Stimulated activated CD8-positive, alpha-beta memory T cell treated with anti-CD3 and anti-CD28 coated beads, Interleukin-7, amount 100 ng/mL, for 48 hours (primary cell): ENCODE results near the gene MAST4.
A peak's percentile ranks its signal among the peaks of the same experiment; 100 is the strongest.

Experiments
- DNase-seq, 2 donors: peaks; one replicate each; pipeline ENCODE4 v3.0.0-alpha.2; 2020; ENCODE audit warnings: low read depth in 1 of 2; ENCODE audit errors: extremely low read depth in 1 of 2

The MAST4 gene

DNA sequence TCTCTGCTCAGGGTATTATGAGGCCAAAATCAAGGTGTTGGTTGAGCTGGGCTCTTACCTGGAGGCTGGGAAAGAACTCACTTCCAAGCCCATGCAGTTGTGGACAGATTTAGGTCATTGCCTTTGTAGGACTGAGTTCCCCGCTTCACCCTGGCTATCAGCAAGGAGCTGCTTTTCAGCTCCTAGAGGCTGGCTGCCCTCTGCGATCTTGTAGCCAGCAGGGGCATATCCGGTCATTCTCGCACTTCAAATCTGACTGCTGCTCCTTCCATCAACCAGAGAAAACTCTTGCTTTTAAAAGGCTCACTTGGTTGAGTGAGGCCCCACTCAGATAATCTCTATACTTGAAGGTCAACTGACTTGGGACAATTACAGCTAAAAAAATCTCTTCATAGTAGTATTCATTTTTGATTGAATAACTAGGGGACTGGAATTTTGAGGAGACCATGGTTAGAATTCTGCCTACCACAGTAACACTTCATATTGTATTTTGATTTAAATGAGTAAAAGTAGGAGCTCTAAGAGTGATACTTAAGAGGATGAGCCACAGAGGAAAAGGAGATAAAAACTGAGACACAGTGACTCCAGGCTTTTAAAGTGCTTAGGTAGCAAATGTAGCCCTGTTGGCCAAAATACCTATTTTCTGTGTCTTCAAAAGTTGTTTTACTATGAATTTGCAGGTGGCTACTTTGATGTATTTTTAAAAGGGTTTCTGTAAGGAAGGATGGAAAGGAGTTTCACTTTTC, 463.0 kb downstream of the MAST4 start:
- DNase-seq: no peak

DNA sequence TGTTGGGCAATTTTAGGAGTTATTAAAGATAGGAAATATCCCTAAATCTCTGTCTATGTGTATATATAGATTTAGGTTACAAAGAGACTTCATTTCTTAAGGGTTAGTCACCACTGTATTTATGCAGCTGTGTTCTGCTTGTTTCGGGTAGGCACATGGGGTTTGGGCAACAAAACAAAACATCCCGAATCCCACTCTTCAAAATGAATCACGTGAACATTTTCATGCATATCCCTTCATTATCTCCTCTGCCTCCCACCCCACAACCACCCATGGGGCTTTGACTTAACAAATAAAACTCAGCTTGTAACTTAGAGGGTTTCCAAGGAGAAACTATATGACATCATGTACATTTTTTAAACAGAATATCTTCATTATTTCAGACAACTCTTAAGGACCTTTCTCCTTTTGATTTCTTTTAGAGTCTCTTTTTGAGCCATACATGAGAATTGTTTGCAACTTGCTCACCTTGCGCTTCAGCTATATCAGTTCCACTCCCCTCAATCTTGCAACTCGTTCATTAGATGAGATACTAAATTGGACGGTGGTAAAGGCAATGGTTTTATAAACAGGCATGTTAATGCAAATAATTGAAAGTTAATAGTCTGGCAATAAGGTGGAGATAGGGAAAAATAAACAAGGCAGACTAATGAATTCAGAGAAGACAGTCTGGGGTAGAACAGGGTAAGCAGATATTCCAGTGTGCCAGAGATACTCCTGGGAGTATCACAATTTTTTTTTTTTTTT, 463.7 kb downstream of the MAST4 start:
- no peak for DNase-seq

DNA sequence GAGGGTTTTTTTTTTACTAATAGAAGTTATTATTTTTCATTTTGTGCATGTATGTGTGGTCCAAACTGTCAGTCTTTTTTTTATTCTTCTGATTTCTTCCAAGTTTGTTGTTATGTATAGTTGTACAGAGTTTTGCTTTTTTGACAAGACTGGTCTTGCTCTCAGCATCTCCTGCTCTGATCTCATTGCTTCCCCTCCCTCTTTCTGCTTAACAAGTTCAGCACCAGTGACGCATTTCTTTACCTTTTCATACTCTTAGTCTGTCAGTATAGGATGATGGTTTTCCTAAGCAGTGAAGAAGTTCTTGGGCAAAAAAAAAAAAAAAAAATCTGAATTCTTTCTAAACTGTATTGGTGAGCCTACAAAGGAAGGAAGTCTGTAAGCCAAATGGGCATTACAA, 465.3 kb downstream of the MAST4 start:
- no peak for DNase-seq

DNA sequence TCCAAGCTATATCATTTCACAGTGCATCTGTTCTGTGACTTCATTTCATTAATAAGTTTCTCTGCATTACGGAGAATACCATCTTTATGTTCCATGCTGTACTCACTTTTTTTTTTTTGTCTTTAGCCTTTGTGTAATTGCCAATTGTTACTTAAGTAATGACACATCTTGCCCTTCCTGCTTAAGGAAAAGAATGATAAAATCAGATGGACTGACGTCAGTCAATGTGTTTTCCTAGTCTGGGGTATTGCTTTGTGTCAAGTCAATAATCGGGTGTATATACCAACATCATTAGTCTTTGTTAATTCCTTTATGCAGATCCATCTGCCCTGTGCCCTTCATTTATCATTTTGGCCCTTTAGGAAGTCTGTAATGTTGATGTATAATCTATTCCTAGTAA, 466.9 kb downstream of the MAST4 start:
- DNase-seq: no peak

DNA sequence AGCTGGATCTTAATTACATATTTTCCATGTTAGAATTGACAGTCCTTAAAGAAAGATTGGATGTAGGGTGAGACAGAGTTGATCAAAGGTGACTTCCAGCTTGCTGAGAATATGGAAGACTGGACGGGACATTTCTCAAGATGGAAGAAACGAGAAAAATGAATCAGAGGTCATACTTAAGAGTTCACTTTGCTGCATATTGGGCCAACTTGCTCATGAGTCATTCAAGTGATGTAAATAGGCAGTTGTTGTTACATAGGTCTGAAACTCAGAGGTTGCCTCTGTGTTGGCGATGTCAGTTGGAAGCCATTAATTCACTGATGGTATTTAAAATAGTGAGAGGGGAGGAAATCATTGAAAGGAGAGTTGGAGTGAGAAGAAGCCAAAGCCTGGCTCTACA, 467.6 kb downstream of the MAST4 start:
- DNase-seq: no peak

DNA sequence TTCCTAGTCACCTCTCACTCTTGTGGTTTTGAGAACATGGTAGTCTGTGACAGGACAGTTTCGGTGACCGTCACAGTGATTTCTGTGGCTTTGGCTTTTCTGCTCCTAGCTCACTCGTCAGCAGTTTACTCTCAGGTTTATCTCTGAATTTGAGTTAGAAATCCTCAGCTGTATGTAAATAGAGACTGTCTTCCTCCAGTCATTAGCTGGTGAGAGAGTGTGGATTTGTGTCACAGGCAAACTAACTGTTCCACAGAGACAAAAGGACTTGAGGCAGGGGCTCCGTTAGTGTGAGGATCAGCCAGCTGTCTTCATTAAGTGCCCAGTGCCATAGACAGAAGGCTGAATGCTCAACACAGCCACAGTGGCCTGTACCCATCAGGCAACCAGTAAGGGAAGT, 469.0 kb downstream of the MAST4 start:
- DNase-seq: peak in 1 of 2 donors; percentile 40

DNA sequence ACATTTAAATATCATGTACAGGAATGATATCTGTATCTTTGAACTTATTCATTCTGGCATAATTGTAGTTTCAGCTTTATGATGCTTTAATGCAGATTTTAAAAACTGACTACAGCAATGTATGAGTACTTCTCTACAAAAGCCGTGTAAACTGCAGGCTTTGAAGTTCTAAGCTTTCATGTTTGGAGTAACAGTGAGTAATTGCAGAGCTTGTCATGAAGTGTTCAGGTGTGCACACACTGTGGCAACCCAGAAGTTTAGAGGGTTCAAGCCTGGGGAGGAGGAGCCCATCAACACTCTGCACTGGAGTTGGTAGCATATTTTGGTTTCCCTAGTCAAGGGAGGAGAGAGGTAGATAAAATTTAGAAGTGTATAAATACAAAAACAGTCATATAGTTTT, 469.5 kb downstream of the MAST4 start:
- DNase-seq: no peak

DNA sequence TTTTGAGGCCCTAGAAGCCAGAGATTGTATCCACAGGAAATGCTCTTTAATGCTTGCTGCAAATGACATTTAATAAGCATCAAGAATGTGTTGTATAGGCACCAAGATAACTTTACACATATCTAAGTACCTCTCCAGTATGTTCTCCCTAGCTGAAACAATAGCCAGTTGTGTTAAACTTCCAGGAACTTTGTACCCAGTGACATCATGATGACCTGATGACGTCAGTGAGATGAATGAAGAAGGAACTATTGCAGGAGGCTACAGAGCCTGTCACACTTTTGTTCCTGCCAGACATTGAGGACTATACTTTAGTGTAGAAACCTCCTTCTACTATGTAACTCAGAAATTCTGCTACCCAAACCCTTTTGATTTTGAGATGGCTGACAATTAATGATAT, 470.6 kb downstream of the MAST4 start:
- DNase-seq: no peak

DNA sequence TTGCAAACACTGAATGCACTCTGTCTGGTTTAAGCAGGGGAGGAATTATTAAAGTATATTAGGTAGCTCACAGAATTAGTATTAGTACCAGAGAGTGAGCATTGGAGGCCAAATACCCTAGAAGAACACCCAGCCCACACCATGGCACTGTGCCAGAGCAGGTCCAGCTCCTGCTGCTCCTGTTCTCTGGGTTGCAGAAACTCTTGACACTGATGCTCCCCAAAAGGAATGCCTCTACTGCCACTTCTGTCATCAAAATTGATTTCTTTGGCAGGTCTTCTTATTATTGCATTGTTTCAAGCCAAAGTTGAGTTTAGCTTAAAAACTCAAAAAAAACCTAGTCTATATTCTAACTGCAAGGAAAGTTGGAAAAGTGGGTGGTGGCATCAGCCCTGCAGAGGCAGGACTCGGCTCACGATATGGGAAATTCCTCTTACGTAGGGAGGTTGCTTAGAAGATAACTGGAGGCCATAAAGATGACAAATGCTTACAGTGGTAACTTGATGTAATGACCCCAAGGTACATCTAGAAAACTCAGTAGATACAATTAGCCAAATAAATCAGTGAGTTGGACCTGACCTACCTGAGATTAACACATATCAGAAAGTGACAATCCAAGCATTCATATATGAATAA, 477.0 kb downstream of the MAST4 start:
- no peak for DNase-seq

DNA sequence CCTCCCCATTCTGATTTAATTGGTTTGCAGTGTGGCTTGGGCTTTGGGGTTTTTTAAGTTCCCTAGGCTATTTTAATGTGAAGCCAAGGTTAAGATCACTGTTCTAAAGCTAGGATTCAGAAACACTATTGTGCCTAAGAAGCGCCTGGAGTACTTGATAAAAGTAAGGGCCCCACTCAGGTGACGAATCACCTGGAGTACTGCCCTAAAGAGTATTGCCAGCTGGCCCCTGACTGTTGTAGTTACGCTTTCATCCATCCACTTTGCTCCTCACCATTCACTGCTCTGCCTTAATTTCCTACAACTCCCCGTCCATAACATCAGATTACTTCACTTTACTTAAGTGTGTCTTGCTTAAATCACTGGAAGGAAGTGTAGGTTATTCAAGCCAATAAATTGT, 481.1 kb downstream of the MAST4 start:
- DNase-seq: no peak

DNA sequence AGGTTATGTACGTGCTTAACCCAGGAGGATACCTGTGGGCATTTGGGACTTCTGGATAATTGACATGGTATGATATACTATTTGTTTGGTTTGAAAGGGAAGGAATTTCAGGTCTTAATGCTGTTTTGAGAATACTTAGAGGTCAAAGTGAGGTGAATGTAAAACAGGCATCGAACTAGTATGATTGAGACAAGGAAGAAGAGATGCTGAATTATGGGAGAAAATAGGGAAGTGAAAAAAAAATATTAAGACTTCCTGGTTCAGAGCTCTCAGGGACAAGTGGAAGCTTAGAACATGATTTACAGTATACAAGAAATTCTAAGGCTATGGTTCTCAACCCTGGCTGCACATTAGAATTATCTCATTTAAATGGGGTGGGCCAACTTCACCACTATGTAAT, 485.1 kb downstream of the MAST4 start:
- DNase-seq: no peak

DNA sequence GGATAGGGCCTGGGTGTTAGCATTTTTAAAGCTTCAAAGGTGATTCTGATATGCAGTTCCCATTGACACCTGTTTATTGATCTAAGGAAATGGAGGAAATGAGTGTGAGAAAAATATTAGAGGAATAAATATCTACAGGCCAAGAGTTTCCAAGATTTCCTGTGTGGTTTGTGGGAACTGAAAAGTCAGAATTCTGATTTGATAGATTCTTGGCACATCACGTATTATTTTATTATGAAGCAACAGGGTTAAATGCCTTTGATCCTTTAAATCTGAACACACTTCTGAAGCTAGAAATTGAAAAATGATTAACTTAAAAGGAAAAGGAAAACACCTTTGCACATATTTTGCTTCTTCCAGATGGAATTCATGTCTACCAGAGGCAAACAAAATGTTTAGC, 486.7 kb downstream of the MAST4 start:
- no peak for DNase-seq

DNA sequence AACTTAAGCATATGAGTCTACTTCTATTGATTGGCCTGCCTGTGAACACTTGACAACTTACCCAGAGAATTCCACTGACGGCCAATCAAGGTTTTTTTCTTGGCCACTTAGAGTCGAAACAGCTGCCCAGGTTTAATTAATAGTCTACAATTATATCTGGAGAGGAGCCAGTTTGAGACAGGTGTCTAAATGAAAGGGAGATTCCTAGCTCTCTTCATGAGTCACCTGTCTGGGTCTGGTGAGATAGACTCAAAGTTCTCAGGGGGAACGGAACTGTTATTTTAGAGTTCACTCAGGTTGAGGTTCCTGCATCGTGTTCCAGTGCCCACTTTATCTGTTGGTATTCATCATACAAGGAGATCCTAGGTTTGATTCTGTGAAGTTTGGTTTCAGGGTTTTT, 489.4 kb downstream of the MAST4 start:
- DNase-seq: no peak

DNA sequence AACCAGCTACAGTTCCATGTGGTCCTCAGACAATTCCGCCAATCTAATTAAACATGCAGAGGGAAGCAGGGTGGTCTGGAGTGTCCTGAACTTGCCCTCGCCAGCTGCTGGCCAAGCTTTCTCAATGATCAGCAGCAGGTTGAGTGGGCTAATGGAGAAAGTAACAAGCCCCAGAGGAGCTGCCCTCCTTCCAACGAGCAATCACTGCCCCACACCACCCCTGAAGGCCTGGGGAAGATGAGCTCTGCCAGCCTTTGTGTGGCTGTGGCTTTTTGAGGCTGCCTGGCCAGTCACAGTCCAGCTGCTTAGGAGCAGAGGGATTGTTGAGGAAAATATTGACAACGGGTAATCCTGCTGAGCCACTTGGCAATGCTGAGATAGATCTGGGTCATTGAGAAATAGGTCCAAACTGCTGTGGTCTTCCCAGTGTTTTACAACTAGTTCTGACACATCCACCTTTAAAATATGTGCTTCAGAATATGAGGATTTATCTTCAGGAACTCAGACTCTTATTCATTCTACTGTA, 493.1 kb downstream of the MAST4 start:
- DNase-seq: no peak

DNA sequence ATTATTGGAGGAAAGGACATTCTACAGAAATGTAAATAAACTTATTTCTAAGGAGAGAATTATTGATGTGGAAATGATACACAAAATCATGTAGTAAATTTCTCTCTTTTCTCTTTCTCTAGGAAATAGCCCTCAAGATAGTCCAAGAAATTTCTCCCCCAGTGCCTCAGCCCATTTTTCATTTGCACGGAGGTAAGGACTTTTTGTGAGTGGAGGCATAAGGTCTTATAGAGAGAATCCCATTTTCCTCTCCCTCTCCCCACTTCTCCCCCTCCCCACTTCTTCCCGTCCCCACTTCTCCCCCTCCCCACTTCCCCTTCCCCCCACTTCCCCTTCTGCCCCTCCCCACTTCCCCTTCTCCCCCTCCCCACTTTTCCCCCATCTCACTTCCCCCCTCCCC, 493.8 kb downstream of the MAST4 start:
- no peak for DNase-seq

DNA sequence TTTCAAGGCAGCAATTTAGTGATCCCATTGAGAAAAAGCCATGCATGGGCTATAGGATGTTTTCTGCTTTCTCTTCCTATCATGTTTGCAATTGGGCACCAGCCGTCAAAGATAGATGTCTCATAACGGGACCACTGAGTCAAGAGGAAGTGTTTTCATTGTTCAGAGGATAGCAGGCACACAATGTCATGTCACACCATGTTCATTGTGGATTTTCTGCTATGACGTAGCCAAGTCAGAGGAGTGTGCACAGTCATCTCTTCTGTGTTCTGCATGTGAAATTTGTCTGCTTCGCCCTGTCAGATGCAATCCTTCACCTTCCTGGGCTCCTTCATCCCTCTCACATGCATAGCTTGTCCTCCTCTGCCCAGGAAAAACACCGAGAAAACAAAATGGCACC, 494.4 kb downstream of the MAST4 start:
- DNase-seq: no peak

DNA sequence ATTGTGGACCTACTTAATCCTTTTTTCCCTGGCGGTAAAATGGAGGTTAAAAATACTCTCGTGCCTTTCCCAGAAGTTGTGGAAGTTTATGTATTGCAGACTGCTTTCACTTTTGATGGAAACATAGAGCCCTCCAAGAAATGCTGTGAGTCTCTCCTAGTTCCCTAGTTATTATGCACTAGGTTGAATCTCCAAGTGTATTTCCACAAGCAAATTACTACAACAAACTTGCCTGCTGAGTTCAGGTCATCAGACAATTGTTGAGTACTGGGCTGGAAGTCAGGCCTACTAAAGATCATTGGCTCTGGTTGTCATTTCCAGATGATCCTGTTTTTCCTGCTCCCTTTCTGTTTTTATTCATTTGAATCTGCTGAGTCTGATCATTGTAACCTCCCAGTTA, 496.3 kb downstream of the MAST4 start:
- DNase-seq: no peak

DNA sequence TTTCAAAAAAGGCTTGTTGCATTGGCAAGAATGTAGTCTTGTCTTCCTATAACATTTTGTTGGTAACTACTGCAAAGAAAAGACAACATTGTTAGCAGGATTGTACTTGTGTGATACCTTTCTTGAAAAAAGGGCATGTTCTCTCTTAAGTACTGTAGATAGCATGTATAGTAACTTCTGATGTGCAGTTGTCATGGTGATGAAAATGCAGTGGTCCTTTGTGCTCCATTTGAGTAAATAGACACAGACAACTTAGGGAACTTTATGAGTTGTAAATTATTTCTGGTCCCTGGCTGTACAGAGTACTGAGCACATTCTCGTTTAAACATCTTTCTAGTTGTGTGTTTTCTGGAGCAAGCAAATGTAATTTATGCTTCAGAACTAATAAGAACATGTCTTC, 497.1 kb downstream of the MAST4 start:
- DNase-seq: no peak

DNA sequence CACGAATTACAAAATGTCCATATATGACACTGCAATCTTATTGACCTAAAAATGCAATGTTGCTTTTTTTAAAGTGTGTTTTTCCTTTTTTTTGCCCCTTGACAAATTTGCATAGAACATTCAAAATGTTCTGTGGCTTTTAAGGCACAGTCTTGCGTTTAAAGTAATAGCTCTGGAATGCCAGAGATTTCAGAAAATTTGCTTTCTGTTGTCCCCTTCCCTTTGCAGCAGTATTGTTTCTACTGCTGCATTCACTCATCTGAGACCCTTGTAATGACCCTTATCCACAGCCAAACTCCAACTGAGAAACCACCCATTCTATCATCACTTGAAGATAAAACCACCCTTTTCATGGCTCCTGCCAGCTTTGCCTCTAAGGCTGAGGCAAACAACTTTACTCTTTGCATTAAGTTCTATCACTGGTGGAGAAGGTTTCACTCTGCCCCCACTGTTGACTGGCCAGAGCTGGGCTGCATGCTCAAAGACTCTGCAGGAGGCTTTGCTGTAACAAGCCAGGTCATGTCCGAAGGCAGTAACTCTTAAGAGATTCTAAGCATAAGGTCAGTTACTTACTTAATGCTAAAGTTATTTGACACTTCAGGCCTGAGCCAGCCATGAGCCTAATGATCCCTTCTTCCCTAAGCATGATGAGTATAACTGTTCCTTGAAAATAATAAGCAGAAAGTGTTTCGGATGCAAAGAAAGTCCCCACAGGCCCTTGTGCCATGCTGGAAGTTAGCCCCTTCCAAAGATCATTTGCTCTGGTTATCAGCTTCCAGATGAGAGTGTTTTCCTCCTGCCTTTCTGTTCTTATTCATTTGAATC, 498.5 kb downstream of the MAST4 start:
- DNase-seq: no peak

DNA sequence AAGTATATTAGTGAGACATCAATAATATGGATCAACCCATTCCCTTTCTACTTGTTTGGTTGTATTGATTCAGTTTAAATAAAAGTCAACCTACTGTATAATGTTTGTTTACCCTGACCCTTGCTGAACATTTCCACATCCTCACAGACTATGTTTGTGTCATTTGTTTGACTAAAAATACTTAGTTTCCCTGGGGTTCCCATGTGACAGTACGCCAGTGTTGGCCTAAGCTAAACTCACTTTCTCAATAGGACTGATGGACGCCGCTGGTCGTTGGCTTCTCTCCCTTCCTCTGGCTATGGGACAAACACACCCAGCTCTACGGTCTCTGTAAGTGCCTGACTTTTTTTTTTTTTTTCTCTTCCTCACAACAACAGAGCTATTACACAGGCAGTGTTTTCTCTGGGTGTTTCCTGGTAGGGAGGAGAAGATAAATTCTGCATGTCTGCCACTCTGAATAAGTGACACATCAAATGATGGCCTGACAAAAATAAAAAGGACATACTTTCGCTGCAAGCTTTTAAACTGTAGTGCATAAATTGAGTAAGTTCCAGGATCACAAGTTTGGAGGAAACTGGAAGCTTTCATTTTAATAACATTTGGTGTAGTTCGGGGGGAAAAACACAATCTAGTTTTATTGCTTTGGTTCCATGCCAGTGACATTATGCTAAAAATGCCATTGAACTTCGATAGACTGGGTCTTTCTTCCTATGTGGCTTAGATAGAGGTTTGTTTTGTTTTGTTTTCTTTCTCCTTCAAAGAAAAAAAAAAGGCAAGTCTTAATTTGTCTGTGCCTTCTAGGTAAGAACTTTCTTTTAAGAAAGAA, 499.4 kb downstream of the MAST4 start:
- DNase-seq: no peak
